Thoracic aorta (tissue), 2 donors: ENCODE measurements around the gene RANBP17. TPM values are rescaled to one million over a fixed set of nuclear protein-coding genes. Genes with fewer than 3 reads are reported as not detected.

ENCODE experiments used
- ATAC-seq: fragments of 150-250 bp; one replicate; pipeline ENCODE4 v1.8.0; 2017; ENCODE audit warnings: low read depth; ENCODE audit not compliant: insufficient number of reproducible peaks, low FRiP score
- DNase-seq: peaks from one replicate; pipeline ENCODE4 v3.0.0-alpha.2; 2020; ENCODE audit warnings: low spot score
- H3K27ac ChIP-seq, 2 donors: fragments of 200-600 bp; sonication (generic); 1 replicate in 1 of 2; 2 replicates in 1 of 2; pipeline ENCODE4 v1.5.1; 2016; ENCODE audit warnings: mild to moderate bottlenecking in 2 of 2, moderate library complexity in 2 of 2
- H3K27me3 ChIP-seq: fragments of 200-600 bp; sonication (generic); replicated peaks from 2 replicates; pipeline ENCODE4 v1.6.0; 2016; ENCODE audit warnings: mild to moderate bottlenecking; ENCODE audit not compliant: insufficient read depth
- H3K36me3 ChIP-seq: fragments of 200-600 bp; sonication (generic); one replicate; pipeline ENCODE4 v1.5.1; 2016
- H3K4me1 ChIP-seq, 2 donors: fragments of 200-600 bp; sonication (generic); 1 replicate in 1 of 2; 2 replicates in 1 of 2; pipeline versions ENCODE4 v1.5.1 to v1.6.0; 2016; ENCODE audit warnings: low read depth in 2 of 2, mild to moderate bottlenecking in 1 of 2; ENCODE audit not compliant: control insufficient read depth in 1 of 2
- H3K4me3 ChIP-seq: fragments of 200-600 bp; sonication (generic); 2 replicates; pipeline ENCODE4 v1.5.1; 2016; ENCODE audit warnings: mild to moderate bottlenecking
- H3K9me3 ChIP-seq: fragments of 200-600 bp; sonication (generic); 2 replicates; pipeline ENCODE4 v1.5.1; 2016
- total RNA-seq, 2 donors: library from RNA; depleted of rRNA; stranded (reverse); fragments of >200 nt; gene quantifications; one replicate each; pipeline versions ENCODE4 v1.1.0 to v1.2.3, GENCODE V29; 2016
- TF ChIP-seq, protein P1 (sequence below): fragments of 200-600 bp; sonication (generic); IDR thresholded peaks from one replicate; pipeline ENCODE4 v1.5.1; 2019; ENCODE audit warnings: antibody characterized with exemption

Gene RANBP17
- total RNA-seq, 2 donors from 2014 or later: 8.4 to 31.1 TPM

DNA sequence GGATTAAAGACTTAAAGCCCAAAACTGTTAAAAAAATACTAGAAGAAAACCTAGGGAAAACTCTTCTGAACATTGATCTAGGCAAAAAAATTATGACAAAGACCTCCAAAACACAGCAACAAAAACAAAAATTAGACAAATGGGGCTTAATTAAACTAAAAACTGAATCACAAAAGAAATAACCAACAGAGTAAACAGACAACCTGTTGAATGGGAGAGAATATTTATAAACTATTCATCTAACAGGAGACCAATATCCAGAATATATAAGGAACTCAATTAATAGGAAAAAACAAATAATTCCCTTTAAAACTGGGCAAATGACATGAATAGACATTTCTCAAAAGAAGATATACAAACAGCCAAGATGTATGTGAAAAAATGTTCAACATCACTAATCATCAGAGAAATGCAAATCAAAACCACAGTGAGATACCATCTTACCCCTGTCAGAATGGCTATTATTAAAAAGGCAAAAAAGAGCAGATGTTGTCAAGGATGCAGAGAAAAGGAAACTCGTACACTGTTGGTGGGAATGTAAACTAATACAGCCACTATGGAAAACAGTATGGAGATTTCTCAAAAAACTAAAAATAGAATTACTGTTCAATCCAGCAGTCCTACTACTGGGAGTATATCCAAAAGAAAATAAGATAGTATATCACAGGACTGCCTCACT lies 397.1 kb downstream of the RANBP17 start:
- DNase-seq (no peak), ATAC-seq (no peak)
- TF ChIP-seq, protein P1, sequence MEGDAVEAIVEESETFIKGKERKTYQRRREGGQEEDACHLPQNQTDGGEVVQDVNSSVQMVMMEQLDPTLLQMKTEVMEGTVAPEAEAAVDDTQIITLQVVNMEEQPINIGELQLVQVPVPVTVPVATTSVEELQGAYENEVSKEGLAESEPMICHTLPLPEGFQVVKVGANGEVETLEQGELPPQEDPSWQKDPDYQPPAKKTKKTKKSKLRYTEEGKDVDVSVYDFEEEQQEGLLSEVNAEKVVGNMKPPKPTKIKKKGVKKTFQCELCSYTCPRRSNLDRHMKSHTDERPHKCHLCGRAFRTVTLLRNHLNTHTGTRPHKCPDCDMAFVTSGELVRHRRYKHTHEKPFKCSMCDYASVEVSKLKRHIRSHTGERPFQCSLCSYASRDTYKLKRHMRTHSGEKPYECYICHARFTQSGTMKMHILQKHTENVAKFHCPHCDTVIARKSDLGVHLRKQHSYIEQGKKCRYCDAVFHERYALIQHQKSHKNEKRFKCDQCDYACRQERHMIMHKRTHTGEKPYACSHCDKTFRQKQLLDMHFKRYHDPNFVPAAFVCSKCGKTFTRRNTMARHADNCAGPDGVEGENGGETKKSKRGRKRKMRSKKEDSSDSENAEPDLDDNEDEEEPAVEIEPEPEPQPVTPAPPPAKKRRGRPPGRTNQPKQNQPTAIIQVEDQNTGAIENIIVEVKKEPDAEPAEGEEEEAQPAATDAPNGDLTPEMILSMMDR: no peak
- Histone ChIP-seq H3K9me3 (no peaks in the 10 kb centered on the region), H3K27ac (no peak overlapping the region), H3K36me3 (no peaks in the 10 kb centered on the region), H3K4me3 (no peak overlapping the region), H3K27me3 (no peaks in the 10 kb centered on the region), H3K4me1 (no peaks in the 10 kb centered on the region)

DNA sequence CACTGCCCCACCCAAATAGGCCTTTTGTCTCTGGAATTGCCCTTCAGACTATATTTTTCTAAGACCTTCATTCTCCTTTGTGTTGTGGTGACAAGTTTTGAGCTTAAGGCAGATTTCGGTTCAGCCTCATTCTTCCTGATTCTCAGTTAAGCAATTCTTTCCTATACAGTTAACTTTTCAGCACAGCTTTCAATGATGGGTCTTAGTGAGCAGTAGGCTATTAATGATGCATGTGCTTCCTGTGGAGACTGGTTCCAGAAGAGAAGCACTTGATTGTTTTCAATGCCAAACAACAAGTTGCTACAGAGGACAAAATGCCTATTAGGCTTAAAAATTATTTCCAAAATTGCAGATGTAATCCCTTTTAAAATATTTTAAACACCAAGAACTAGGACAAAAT lies 399.5 kb downstream of the RANBP17 start:
- Histone ChIP-seq H3K4me1 (no peaks in the 10 kb centered on the region), H3K9me3 (no peaks in the 10 kb centered on the region), H3K4me3 (no peak overlapping the region), H3K27me3 (no peaks in the 10 kb centered on the region), H3K27ac (no peak overlapping the region), H3K36me3 (no peaks in the 10 kb centered on the region)
- DNase-seq (no peak), ATAC-seq (no peak)
- TF ChIP-seq, protein P1: no peak

DNA sequence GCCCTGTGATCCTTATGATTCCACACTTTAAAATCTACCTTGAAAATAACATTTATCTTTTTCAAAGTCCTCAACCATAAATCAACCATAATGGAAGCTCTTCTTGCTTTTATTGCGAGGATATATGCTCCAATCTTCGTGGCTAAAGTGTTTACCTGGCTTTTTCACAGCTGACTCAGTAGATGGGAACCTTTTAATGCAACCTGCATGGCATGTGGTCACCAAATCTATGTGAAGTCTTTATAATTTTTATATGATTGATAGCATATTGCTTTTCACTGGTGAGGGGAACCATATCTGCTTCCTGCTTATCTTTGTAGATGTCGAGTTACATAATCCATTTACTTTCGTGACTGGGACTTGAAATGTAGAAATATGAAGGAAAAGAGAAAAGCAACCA lies 400.1 kb downstream of the RANBP17 start:
- no peak overlapping the region for H3K4me3 ChIP-seq
- no peaks in the 10 kb centered on the region for H3K9me3 ChIP-seq
- H3K36me3 ChIP-seq: no peaks in the 10 kb centered on the region
- TF ChIP-seq, protein P1: no peak
- H3K27me3 ChIP-seq: no peaks in the 10 kb centered on the region
- ATAC-seq (no peak), DNase-seq (no peak)
- no peaks in the 10 kb centered on the region for H3K4me1 ChIP-seq
- no peak overlapping the region for H3K27ac ChIP-seq

DNA sequence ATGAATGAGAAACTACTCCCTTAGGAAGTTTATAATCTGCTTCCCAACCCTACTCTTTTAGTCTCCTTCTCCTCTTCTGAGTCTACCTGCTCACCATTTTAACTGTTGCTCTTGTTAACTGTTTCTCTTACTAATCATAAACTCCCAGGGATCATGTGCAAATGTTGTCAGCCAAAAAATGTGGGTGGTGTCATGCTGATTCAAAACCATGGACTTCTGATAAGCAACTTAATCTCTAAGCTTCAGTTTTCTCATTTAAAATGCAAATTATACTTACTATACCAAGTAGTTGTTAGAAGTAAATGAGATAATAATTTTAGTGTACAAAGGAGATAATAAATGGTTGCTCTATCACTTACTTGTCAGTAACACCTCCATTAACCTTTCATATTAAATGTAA lies 401.4 kb downstream of the RANBP17 start:
- TF ChIP-seq, protein P1: no peak
- Histone ChIP-seq H3K4me1 (no peaks in the 10 kb centered on the region), H3K9me3 (no peaks in the 10 kb centered on the region), H3K27me3 (no peaks in the 10 kb centered on the region), H3K36me3 (no peaks in the 10 kb centered on the region), H3K4me3 (no peak overlapping the region), H3K27ac (no peak overlapping the region)
- ATAC-seq (no peak), DNase-seq (no peak)

DNA sequence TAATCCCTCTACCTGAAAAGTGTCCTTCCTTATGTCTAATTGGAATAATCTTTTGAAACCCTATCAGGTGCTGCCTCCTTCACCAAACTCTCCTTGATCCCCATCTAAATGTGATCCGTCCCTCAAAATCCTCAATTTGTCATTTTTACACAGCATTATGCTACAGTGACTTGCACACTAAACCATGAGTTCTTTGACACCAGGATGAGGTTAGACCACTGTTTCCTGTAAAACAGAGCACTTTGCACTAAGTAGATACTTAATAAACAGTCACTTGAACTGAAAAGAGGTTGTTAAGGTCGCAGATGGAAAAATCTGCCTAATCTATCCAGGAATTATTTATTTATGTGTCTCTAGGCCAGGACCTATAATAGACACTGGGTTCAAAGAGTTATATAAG lies 403.0 kb downstream of the RANBP17 start:
- no peaks in the 10 kb centered on the region for H3K36me3 ChIP-seq
- no peaks in the 10 kb centered on the region for H3K27me3 ChIP-seq
- H3K4me1 ChIP-seq: no peaks in the 10 kb centered on the region
- DNase-seq (no peak), ATAC-seq (no peak)
- no peak overlapping the region for H3K27ac ChIP-seq
- H3K9me3 ChIP-seq: no peaks in the 10 kb centered on the region
- TF ChIP-seq, protein P1: no peak
- H3K4me3 ChIP-seq: no peak overlapping the region
